K562 (cell line): Measurements from ENCODE around the gene ERAS. TPM values are rescaled to one million over a fixed set of nuclear protein-coding genes. Genes with fewer than 3 reads are reported as not detected.
A peak's percentile ranks its signal among the peaks of the same experiment; 100 is the strongest.

ENCODE experiments used
- ATAC-seq: fragments of 200-7000 bp; cut with Tn5 transposase; 3 replicates; pipeline ENCODE4 v1.9.1; 2020; ENCODE audit warnings: moderate library complexity
- BruUV-seq: library from RNA; stranded (reverse); fragments of 400-500 nt; replicated peaks from 2 replicates; lab custom pipeline; 2021; lab: Mats Ljungman, UMichigan
- CTCF ChIA-PET: fragments of 300-600 bp; formaldehyde crosslinking; extraction: SDS; loops from one replicate; lab custom pipeline; 2021; ENCODE audit warnings: low intra/inter-chr PET ratio; lab: Yijun Ruan, JAX
- POLR2A ChIA-PET: fragments of 300-600, 350-650 bp; sonication (Branson Sonifier 250); formaldehyde crosslinking; extraction: SDS; loops from one replicate; lab custom pipeline; 2021; ENCODE audit warnings: antibody characterized with exemption, inconsistent platforms; lab: Yijun Ruan, JAX
- DNase-seq, 4 experiments: peaks; one replicate each; pipeline versions ENCODE4 v3.0.0 to v3.0.0-alpha.2; 2011 to 2018; ENCODE audit warnings: low spot score in 3 of 4, mixed read lengths in 3 of 4; ENCODE audit errors: extremely low read depth in 1 of 4
- FAIRE-seq: peaks from 2 replicates; lab custom pipeline; 2011; peaks lifted over from hg19 to GRCh38; lab: Jason Lieb, UNC
- H2AFZ ChIP-seq: 2 replicates; pipeline ENCODE4 v1.6.0; 2011; ENCODE audit warnings: low read depth, low read length, control low read depth, inconsistent platforms
- H3K27ac ChIP-seq: fragments of 200-600 bp; 3 replicates; pipeline ENCODE4 v1.8.0; 2011; ENCODE audit warnings: low read depth, mild to moderate bottlenecking, control low read depth, inconsistent platforms, low read length, moderate library complexity, mixed read lengths; ENCODE audit errors: extremely low read depth
- H3K27me3 ChIP-seq, 2 experiments: fragments of 300-600 bp in 1 of 2; 2 replicates in 1 of 2; 3 replicates in 1 of 2; pipeline versions ENCODE4 v1.6.0 to v1.8.0; 2011; ENCODE audit warnings: inconsistent platforms in 2 of 2, low read length in 2 of 2, mild to moderate bottlenecking in 1 of 2, mixed read lengths in 1 of 2, moderate library complexity in 1 of 2; ENCODE audit not compliant: control insufficient read depth in 2 of 2, insufficient read depth in 2 of 2
- H3K36me3 ChIP-seq: fragments of 300-600 bp; 3 replicates; pipeline ENCODE4 v1.8.0; 2011; ENCODE audit warnings: mild to moderate bottlenecking, low read length, inconsistent platforms; ENCODE audit not compliant: control insufficient read depth, insufficient read depth
- H3K4me1 ChIP-seq, 2 experiments: fragments of 200-600 bp in 1 of 2; replicated peaks in 1 of 2; 2 replicates in 1 of 2; 3 replicates in 1 of 2; pipeline versions ENCODE4 v1.5.1 to v1.8.0; 2011; ENCODE audit warnings: inconsistent platforms in 2 of 2, low read length in 2 of 2, mild to moderate bottlenecking in 1 of 2, mixed read lengths in 1 of 2, moderate library complexity in 1 of 2; ENCODE audit not compliant: control insufficient read depth in 2 of 2, insufficient read depth in 2 of 2
- H3K4me2 ChIP-seq: 2 replicates; pipeline ENCODE4 v1.6.1; 2011; ENCODE audit warnings: low read length, control low read depth, inconsistent platforms, mixed read lengths; ENCODE audit not compliant: insufficient read depth
- H3K4me3 ChIP-seq: fragments of 200-600 bp; sonication (generic), shearing (Covaris generic); 2 replicates; pipeline ENCODE4 v1.5.1; 2016; ENCODE audit warnings: control low read depth, inconsistent platforms
- H3K79me2 ChIP-seq: fragments of 200-600 bp; 3 replicates; pipeline ENCODE4 v1.8.0; 2011; ENCODE audit warnings: low read length, inconsistent platforms; ENCODE audit not compliant: control insufficient read depth, insufficient read depth
- H3K9ac ChIP-seq, 2 experiments: 2 replicates each; pipeline versions ENCODE4 v1.6.0 to v1.6.1; 2011; ENCODE audit warnings: low read depth in 2 of 2, low read length in 2 of 2, control low read depth in 1 of 2, inconsistent platforms in 1 of 2, mild to moderate bottlenecking in 1 of 2, mixed read lengths in 1 of 2; ENCODE audit not compliant: insufficient read depth in 1 of 2
- H3K9me1 ChIP-seq: one replicate; pipeline ENCODE4 v1.6.0; 2011; ENCODE audit warnings: inconsistent platforms, mild to moderate bottlenecking, low read length, moderate library complexity; ENCODE audit not compliant: control insufficient read depth, insufficient read depth
- H3K9me3 ChIP-seq: replicated peaks from 2 replicates; pipeline ENCODE4 v1.5.1; 2011; ENCODE audit warnings: low read depth, low read length, inconsistent platforms; ENCODE audit not compliant: control insufficient read depth, insufficient read depth
- H4K20me1 ChIP-seq: replicated peaks from 2 replicates; pipeline ENCODE4 v1.6.1; 2011; ENCODE audit warnings: low read length, inconsistent platforms, mixed read lengths; ENCODE audit not compliant: control insufficient read depth, insufficient read depth
- AFF4 ChIP-seq: sonication (generic); formaldehyde crosslinking; IDR thresholded peaks from 2 replicates; pipeline ENCODE4 v1.8.0; 2023; ENCODE audit warnings: mild to moderate bottlenecking, missing genetic modification reagents
- DACH1 ChIP-seq: fragments of 450-650 bp; IDR thresholded peaks from 2 replicates; pipeline ENCODE4 v1.6.1; 2018; ENCODE audit not compliant: partially characterized antibody
- LEF1 ChIP-seq: fragments of 450-650 bp; IDR thresholded peaks from 2 replicates; pipeline ENCODE4 v1.6.1; 2016; ENCODE audit warnings: mild to moderate bottlenecking
- MYC ChIP-seq, 2 experiments: fragments of 250-450 bp in 1 of 2; sonication (Bioruptor Pico) in 1 of 2; IDR thresholded peaks; 2 replicates each; pipeline versions ENCODE4 v1.5.1 to v1.6.1; 2012 to 2021; ENCODE audit warnings: low read depth in 2 of 2, borderline replicate concordance in 1 of 2, improper control_type of control experiment in 1 of 2, low read length in 1 of 2, mild to moderate bottlenecking in 1 of 2, moderate library complexity in 1 of 2
- POLR2A ChIP-seq: fragments of 450-650 bp; conservative IDR thresholded peaks from 2 replicates; pipeline ENCODE4 v1.6.1; 2016
- SNAPC5 ChIP-seq: fragments of 250-450 bp; sonication (Bioruptor Pico); IDR thresholded peaks from 2 replicates; pipeline ENCODE4 v1.8.0; 2021; ENCODE audit warnings: moderate library complexity, mild to moderate bottlenecking, inconsistent platforms
- SREBF1 ChIP-seq: fragments of 150-350 bp; IDR thresholded peaks from 2 replicates; pipeline ENCODE4 v1.6.1; 2014; ENCODE audit warnings: antibody characterized with exemption, low read depth, low read length, borderline replicate concordance
- ZNF561 ChIP-seq: fragments of 450-650 bp; formaldehyde crosslinking; conservative IDR thresholded peaks from 2 replicates; pipeline ENCODE4 v1.4.0; 2020; ENCODE audit warnings: mild to moderate bottlenecking, moderate library complexity
- ZNF583 ChIP-seq: fragments of 250-450 bp; sonication (Bioruptor Pico); IDR thresholded peaks from 2 replicates; pipeline ENCODE4 v1.4.0; 2020
- WGBS: fragments of 100-300 bp; shearing (Covaris generic); methylation state at CpG from one replicate; pipeline ENCODE4 v1.1.6; 2016; ENCODE audit warnings: low coverage, mixed read lengths; ENCODE audit not compliant: insufficient coverage; ENCODE audit errors: missing lambda C conversion rate; 5-methylcytosine and 5-hydroxymethylcytosine counted together
- in situ Hi-C: fragments of 300-500 bp; cut with MboI; formaldehyde crosslinking; loops from 4 replicates; pipeline ENCODE4 v1.15.0; 2018; ENCODE audit warnings: inconsistent platforms, mixed read lengths
- intact Hi-C: fragments of 100-400 bp; cut with micrococcal nuclease; formaldehyde crosslinking; loops from 2 replicates; pipeline ENCODE4 v1.14.2; 2022
- polyA plus RNA-seq, 8 experiments: library from polyadenylated mRNA; depleted of rRNA in 4 of 8; stranded (reverse) in 5 of 8; unstranded in 3 of 8; fragments of >200 nt; fragmentation: Nextera tagmentation in 2 of 8; fragmentation: Illumina TruSeq in 1 of 8; extraction: Ambion mirVana in 2 of 8; extraction: Trizol in 1 of 8; gene quantifications; 2 replicates each; pipeline versions ENCODE4 v1.2.1 to v1.2.3, GENCODE V29; 2011 to 2014; ENCODE audit warnings: inconsistent platforms in 1 of 8, missing spikeins in 1 of 8
- total RNA-seq, 7 experiments: library from RNA; depleted of rRNA in 6 of 7; stranded (reverse); fragments of >200 nt in 6 of 7; fragmentation: Illumina TruSeq in 2 of 7; extraction: Trizol in 2 of 7; gene quantifications; 2 replicates each; pipeline versions ENCODE4 v1.2.1 to v1.2.3, GENCODE V29; 2011 to 2021; ENCODE audit warnings: low replicate concordance in 1 of 7
- TF ChIP-seq, protein P1 (sequence below): fragments of 450-650 bp; formaldehyde crosslinking; IDR thresholded peaks from 2 replicates; pipeline ENCODE4 v1.4.0; 2020; ENCODE audit warnings: mild to moderate bottlenecking

The ERAS gene
- total and polyA plus RNA-seq, 9 of the 15 experiments (the other 6 are each of a cell fraction or from before 2014, with no cell fraction given): 0.07 to 0.12 TPM; not detected in 7

GRCh38 chrX:48785186-48785539 lies 41.1 kb upstream of the ERAS start:
- CTCF ChIA-PET: no interaction called here
- DNase-seq (no peak), FAIRE-seq (no peak), ATAC-seq (peak; percentile 4; the same call in 2 of the 3 replicates)
- POLR2A ChIA-PET: interaction anchor here (1.0 kb wide), 1 partner anchor 113 kb away, joined by 8 read pairs; the partner anchor contains the start of genes PQBP1 and TIMM17B
- H3K9me1 ChIP-seq: no peaks in the 10 kb centered on the region
- in situ Hi-C loops: no loop called here
- H3K79me2 ChIP-seq: peaks cover 78% of the 10 kb centered on the region
- H3K9ac ChIP-seq: peak overlapping the region; percentile 49 to 94; a peak in 3 of 4 replicates
- no peaks in the 10 kb centered on the region for H4K20me1 ChIP-seq
- H3K27ac ChIP-seq: peak overlapping the region; percentile 76
- no peaks in the 10 kb centered on the region for H3K27me3 ChIP-seq
- peak overlapping the region; percentile 56; the same call in 1 of the 2 replicates for H2AFZ ChIP-seq
- no CpG with 5 or more reads among the region's 1 CpG for WGBS
- intact Hi-C loops: loop anchor here (5.0 kb wide), 1 partner anchor 88 kb away; the partner anchor contains the start of gene SUV39H1
- peaks cover 32 to 55% of the 10 kb centered on the region in 2 experiments; a peak in 4 of 5 replicates for H3K4me1 ChIP-seq
- H3K9me3 ChIP-seq: no peaks in the 10 kb centered on the region
- TF ChIP-seq LEF1: no peak
- no peak for TF ChIP-seq DACH1
- TF ChIP-seq SNAPC5: no peak
- TF ChIP-seq, protein P1, sequence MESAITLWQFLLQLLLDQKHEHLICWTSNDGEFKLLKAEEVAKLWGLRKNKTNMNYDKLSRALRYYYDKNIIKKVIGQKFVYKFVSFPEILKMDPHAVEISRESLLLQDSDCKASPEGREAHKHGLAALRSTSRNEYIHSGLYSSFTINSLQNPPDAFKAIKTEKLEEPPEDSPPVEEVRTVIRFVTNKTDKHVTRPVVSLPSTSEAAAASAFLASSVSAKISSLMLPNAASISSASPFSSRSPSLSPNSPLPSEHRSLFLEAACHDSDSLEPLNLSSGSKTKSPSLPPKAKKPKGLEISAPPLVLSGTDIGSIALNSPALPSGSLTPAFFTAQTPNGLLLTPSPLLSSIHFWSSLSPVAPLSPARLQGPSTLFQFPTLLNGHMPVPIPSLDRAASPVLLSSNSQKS (CRISPR knock-in tag): no peak
- TF ChIP-seq MYC (IDR thresholded peaks at IDR 0.05; ENCODE audit: low read depth, low read length): no peak
- no peak for TF ChIP-seq MYC (CRISPR knock-in tag; IDR thresholded peaks at IDR 0.05; ENCODE audit: borderline replicate concordance, low read depth)
- TF ChIP-seq AFF4 (CRISPR knock-in tag): no peak
- TF ChIP-seq SREBF1: no peak
- TF ChIP-seq ZNF561 (CRISPR knock-in tag): no peak
- TF ChIP-seq POLR2A: no peak
- TF ChIP-seq ZNF583: no peak
- H3K4me2 ChIP-seq: peak overlapping the region; percentile 93
- BruUV-seq: no TSS peak
- H3K4me3 ChIP-seq: 0 out of 2 replicates have a peak overlapping the region, but pooled peaks have one; percentile 75
- H3K36me3 ChIP-seq: peaks cover 20% of the 10 kb centered on the region; the same call in 1 of the 3 replicates
